H54 (cell line): ENCODE results near the gene GHRH.
A peak's percentile ranks its signal among the peaks of the same experiment; 100 is the strongest.

Experiments used
- DNase-seq: peaks from one replicate; pipeline ENCODE4 v3.0.0; 2011; ENCODE audit warnings: low spot score, mixed read lengths; ENCODE audit not compliant: insufficient read length
- FAIRE-seq: peaks from 3 replicates; lab custom pipeline; 2011; peaks lifted over from hg19 to GRCh38; lab: Jason Lieb, UNC
- POLR2A ChIP-seq: IDR thresholded peaks from 2 replicates; pipeline ENCODE4 v1.6.1; 2011; ENCODE audit warnings: low read depth, mild to moderate bottlenecking, low read length

GHRH gene

GRCh38 chr20:37205130-37205529 lies 56.5 kb downstream of the GHRH start:
- no peak for TF ChIP-seq POLR2A
- DNase-seq (no peak), FAIRE-seq (no peak)

DNA sequence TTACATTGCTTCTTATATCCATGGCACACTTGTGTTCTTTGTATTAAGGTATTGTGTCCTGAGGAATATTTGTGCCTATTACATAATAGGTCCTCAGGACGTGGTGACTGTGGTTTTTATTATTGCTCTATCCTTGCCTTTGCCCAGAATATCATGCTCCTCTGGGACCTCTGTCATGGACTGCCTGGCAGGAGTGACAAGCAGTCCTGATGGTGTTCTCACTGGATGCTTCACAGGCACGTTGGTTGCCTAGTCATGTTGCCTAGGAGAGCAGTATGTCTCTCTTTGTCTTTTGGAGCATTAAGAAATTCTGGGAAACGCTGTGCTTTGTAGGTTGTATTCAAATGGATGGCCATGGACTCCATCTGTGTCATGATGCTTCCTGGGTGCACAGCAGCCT lies 57.6 kb downstream of the GHRH start:
- DNase-seq (no peak), FAIRE-seq (no peak)
- no peak for TF ChIP-seq POLR2A

DNA sequence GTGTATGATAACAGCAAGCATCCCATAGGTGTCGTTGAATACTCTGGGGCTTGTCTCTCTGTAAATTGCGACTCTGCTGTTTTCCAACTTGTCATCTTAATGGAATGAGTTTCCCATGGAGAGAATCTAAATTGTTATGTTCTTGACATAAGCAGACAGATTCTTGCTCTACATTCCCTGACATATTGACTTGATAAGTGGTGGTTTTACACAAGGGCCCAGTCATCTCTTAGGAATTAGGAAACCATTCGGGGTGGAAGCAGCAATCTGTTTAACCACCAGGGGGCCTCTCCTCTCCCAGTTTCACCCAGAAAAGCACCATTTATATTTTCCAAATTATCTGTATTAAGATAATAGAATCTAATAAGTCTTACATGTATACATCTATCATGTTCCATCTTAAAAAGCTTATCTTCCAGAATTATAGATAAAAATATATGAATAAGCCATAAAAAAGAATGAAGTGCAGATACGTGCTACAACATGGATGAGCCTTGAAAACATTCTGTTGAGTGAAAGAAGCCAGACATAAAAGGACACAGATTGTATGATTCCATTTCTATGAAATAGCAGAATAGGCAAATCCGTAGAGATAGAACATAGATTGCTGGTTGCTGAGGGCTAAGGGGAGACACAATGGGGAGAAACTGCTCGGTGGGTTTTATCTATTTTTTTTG lies 59.2 kb downstream of the GHRH start:
- no peak for TF ChIP-seq POLR2A
- FAIRE-seq: peak; percentile 50
- peak; percentile 65 for DNase-seq

- DNase-seq: no peak
- FAIRE-seq: no peak
- no peak for TF ChIP-seq POLR2A
Observed at GRCh38 chr20:37201827-37202162, 59.8 kb downstream of the GHRH start.
